OCI-LY7 (cell line): ENCODE results near the gene NAV1.
"Not testable (repeated sequence)": the region's sequence is repeated elsewhere in the genome, so short reads cannot be mapped to it uniquely, and the experiment has no call there.

Source experiments
- CTCF ChIP-seq: fragments of 200-600 bp; sonication (generic); conservative IDR thresholded peaks from 2 replicates; pipeline ENCODE4 v1.5.1; 2014; ENCODE audit warnings: mild to moderate bottlenecking, antibody characterized with exemption, low read length, moderate library complexity, mixed read lengths
- EZH2phosphoT487 ChIP-seq: fragments of 200-600 bp; sonication (generic); IDR thresholded peaks from 2 replicates; pipeline ENCODE4 v1.6.1; 2018; ENCODE audit warnings: low read depth, borderline replicate concordance, mild to moderate bottlenecking, mixed run types, antibody characterized with exemption, low read length, moderate library complexity, mixed read lengths

GRCh38 chr1:201549522-201549921 lies 10.6 kb downstream of the NAV1 start:
- not testable (repeated sequence) for TF ChIP-seq CTCF, EZH2phosphoT487
